ENCODE measurements around the gene CCT5.
"Not testable (repeated sequence)": the region's sequence is repeated elsewhere in the genome, so short reads cannot be mapped to it uniquely, and the experiment has no call there.

CCT5 gene

GRCh38 chr5:10304932-10305331 is 54.9 kb downstream of the CCT5 start:
- DNase-seq = no peak

- no peak for DNase-seq
Observed at GRCh38 chr5:10306114-10306513, 56.0 kb downstream of the CCT5 start.

- DNase-seq = no peak
Observed at GRCh38 chr5:10306806-10307205, 56.7 kb downstream of the CCT5 start.

- peak; percentile 81 for DNase-seq
Observed at GRCh38 chr5:10307206-10308148, 57.4 kb downstream of the CCT5 start, which contains the start of gene CMBL. Gene CMBL, minus strand, starts transcription at chr5:10307902. Its CDS starts 17,140 bp downstream, at chr5:10290762.

- DNase-seq = no peak
Observed at GRCh38 chr5:10308844-10309243, 58.8 kb downstream of the CCT5 start.

- DNase-seq = no peak
Observed at GRCh38 chr5:10310066-10310779, 60.1 kb downstream of the CCT5 start.

- DNase-seq = not testable (repeated sequence)
Observed at GRCh38 chr5:10310835-10311570, 60.9 kb downstream of the CCT5 start.

- no peak for DNase-seq
Observed at GRCh38 chr5:10311595-10312425, 61.7 kb downstream of the CCT5 start.

- DNase-seq = no peak
Observed at GRCh38 chr5:10315201-10315600, 65.1 kb downstream of the CCT5 start.

All from NCI-H510A (cell line).